Activated gamma-delta T cell treated with Interleukin-2 at 50 U/mL for 16 hours (primary cell): ENCODE measurements around the gene ICAM2.
A peak's percentile ranks its signal among the peaks of the same experiment; 100 is the strongest.
"Not testable (repeated sequence)": the region's sequence is repeated elsewhere in the genome, so short reads cannot be mapped to it uniquely, and the experiment has no call there.

Source experiments
- DNase-seq: peaks from one replicate; pipeline ENCODE4 v3.0.0-alpha.2; 2020

The ICAM2 gene

DNA sequence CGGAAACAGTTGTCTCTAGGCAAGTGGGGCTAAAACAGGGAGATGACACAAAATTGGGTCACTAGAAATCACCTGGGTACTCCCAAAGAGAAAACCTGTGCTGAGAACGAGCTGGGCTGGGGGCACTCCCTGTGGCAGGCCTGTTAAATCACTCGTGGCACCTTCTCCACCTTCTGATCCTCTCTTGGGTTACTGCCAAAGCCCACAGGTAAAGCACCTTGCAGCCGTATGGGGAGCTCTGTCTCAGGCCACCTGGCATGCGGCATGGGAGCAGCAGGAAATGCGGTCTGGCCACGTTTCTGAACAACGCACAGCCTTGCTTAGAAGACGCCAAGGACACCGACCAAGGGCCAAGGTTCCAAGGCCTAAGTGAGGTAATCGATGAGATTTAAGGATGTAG, 21.5 kb upstream of the ICAM2 start:
- no peak for DNase-seq

DNA sequence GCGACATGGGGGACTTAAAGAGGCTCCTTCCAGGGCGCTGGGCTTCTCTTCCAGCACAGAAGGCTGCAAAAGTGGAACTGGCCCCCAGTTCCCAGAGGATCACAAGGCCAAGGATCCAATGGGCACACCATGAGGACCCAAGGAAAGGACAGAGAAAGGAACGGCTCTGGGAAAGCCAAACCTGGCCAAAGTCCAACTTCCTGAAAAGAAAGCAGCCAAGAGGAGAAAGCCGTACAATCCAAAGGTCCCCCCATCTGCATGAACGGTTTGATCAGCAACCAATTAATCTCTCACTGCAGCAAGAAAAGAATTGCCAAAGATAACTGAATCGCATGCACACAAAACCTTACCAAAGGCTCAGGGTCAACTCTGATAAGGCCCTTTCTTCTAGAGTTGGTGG, 19.8 kb upstream of the ICAM2 start:
- no peak for DNase-seq

DNA sequence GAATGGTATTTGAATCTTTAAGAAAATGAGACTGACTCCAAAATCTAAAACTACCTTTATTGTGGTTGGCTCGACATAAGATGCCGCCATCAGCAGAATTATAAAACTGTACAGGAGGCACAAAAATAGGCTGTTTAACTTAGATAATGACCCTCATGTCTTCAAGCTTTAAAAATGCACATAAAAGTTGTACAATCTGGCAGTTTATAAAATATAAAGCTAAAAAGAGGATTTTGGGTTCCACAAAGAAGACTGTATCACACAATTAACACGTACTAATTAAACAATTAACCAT, 18.6 kb upstream of the ICAM2 start:
- no peak for DNase-seq

DNA sequence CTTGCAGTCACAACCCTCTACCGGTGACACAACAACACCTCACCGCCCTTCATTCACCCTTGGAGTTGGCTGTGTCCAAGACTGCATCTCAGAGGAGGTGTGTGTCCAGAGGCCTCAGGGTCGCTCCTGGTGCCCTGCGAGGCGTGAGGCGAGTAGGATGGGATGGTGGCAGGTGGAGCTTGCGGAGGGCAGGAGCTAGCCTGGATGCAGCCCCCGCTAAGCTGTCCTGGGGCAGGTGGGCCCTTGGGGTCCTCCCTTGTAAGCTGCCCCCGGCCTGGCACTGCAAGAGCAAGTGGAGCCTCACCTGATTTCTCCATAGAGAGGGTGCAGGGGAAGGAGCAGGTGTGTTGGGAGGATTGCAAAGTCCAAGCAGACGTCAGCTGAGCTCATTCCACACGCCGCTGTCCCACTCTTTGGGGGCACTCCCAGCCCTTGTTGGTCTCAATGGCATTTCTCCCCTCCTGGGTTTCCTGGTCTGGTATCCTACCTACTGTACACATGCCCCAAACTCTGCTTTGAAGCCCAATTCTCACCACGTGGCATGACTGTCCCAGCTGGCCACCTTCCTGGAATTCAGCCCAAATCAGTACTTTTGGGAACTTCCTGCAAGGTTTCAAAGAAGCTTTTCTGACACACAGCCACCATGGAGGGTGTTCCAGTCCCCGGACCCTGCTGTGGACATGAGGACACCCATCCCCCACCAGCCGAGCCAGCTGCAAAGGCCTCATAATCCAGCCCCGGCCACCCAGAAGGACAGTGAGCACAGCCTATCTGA, 18.1 kb upstream of the ICAM2 start:
- DNase-seq: no peak

DNA sequence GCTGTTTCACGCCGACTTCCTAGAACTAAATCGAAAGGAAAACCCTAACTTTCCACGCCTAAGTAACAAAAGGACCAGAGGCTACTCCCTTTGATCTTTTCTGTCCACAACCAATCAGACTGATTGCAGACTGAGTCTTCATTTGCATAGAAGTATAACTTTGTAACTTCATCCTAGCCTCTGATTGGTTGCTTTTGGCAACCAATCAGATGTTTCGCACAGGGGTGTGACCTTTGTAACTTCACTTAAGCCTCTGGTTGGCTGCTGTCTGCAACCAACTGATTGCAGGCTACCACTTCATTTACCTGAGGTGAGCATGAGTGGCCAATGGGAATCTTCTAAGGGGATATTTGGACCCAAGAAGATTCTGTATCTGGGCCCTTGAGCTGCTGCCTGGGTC, 17.4 kb upstream of the ICAM2 start:
- DNase-seq: no peak

DNA sequence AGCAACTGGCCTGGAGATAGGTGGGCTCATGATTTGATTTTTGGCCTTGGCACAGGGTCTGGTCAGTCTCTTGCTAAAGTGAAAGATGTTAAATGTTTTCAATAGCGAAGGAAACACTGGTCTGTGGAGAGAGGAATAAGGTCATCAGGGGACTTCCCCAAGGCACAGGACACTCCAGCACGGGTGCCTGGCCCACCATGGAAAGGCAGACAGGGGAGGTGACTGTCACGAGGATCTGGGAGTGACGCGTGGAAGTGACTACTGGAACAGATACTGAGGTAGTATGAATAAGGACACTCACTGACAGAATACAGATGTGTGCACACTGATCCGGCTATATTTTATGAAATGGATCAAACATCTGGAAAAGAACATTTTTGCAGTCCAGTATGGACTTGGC, 16.7 kb upstream of the ICAM2 start:
- DNase-seq: no peak

DNA sequence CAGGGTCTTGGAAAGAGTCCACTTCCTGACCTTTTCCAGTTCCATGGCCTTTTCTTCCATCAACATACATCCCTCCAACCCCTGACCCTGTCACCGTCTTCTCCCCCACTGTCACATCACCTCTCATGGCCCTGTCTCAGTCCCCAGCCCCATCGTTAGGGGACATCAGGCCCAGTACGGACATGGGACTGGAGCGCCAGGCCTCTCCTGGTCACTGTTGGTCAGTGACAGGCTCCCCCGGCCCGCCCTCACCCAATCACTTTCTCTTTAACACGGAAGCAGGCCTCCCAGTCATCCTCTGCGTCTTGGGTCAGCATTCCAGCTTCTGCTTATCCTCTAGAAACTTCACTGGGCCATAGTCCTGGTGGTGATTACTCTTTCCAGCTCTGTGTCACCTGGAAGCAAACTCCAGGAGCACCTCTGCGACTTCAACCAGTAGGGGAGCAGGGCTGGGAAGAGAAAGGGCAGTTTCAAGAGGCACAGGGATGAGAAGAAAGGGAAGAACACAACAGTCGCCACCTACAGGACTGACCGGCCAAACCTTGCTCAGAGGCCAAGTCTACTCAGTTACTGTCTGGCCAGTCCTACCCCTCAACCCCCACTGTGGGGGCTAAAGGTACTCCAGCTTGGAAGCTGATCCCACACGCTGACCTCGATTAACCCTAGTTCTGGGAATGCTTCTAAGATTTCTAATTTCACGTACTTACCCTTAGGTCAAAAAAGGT, 15.9 kb upstream of the ICAM2 start:
- no peak for DNase-seq

DNA sequence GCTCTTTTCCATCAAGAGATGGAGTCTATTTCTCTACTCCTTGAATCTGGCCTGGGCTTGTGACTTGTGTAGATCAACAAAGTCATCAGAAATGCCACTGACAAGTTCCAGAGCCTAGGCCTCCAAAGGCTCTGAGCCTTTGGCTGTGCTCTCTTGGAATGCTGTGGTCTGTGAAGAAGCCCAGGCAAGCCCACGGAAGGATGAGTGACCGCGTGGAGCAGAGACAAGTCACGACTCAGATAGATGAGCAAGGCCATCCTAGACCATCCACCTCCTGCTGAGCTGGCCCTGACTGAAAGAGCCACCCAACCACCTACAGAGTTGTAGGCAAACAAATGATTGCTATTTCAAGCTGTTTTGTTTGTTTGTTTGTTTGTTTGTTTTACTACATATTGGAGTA, 11.6 kb upstream of the ICAM2 start:
- DNase-seq: no peak

DNA sequence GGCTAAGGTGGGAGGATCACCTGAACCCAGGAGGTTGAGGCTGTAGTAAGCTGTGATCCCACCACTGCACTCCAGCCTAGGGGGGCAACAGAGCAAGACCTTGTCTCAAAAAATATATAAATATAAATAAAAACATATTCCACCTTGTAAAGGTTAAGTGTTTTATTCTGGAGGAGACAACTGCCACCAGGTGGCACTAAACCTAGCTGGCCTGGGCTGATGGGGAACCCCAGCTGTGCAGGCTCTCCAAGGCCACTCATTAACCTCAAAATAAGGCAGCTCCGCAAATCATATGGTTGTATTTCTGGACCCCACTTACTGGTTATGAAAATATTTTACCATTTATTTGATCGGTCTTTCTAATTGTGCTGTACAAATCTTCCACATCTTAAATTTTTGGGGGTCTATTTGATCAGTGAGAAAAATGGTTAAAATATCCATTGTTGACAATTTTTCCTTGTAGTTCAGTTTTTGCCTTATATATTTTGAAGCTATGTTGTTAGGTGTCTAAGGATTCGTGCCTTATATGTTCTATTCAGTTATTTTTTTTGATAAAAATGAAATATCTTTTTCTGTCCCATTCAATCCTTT, 8.5 kb upstream of the ICAM2 start:
- DNase-seq: peak; percentile 74

DNA sequence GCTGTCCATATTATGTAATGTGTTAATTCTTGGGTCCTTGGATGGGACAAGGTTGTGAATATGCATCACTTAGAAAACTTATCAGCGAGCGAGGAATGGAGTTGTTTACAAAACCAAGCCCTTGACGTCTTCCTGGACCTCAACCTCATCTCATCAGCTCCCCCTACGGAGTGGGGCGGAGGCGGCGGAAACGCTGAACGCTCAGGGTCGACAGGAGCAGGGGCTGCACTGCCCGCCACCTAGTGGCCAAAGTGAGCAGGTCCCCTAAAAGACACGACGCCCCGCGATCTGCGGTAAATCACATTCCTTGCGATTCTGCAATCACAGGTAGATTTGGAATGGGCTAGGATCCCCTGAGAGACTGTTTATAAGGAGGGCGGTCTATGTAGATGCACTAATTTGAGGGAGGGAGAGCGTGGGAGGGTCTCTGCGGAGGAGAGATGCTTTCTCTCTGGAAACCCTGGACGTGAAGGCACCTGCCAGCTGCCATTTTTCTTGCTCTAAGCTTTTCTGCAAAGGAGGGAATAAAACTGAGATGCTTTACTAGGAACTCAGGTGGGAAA, 5.4 kb upstream of the ICAM2 start:
- DNase-seq: peak; percentile 93

DNA sequence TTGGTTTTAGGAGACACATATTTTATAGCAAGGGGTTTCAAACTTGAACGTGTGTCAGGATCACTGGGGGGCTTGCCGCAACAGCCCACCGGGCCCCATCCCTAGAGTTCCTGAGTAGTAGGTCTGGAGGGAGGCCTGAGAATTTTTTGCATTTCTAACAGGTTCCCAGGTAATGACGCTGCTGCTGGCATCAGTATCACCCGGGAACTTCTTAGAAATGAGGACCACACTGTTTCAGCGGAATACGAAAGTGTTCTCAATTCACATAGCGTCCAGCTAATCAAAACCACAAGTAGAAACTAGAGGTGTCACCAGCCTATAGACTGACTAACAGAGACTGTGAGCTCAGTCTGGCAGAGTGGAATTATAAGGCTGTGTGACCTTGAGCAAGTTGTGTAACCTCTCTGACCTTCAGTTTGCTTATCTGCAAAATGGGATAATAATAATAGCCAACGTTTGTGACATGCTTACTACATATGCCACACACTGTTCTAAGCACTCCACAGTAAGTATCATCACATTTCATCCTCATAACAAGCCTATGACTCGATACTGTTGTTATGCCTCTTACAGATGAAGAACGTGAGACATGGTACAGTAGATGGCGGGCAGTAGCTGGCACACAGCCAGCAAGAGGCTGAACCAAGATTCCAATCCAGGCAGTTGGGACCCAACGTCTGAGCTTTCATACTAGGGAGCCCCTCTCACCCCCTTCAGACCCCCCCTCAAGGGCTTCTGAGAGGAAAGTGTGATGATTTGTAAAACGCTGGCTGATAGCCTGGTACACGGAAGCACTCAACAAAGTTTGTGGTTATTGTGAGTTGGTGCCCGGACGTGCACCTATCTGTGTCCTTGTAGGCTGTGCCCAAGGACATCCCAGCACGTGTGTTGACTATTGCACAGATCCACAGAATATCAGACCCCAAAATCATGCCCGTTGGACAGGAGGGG, 4.6 kb upstream of the ICAM2 start:
- DNase-seq: peak; percentile 48

DNA sequence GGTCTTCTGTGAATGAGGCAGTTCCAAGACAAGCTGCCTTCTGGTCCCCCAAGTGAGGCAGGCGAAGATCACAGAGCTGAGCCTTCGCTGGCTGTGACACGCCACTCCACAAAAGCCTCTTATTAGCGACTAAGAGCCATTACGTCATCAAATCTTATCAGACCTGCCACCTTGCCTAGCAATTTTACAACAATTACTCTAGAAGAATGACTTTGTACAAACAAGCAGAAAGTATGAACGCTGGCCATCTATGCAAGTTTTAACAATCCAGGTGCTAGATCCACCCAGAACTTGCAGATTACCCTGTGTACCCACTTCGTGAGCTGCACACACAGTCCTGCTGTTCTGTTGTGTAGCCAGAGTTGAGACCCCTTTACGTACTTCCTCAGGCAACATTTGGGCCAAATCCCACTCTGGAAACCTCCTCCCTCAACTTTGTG, 3.8 kb upstream of the ICAM2 start:
- DNase-seq: no peak

DNA sequence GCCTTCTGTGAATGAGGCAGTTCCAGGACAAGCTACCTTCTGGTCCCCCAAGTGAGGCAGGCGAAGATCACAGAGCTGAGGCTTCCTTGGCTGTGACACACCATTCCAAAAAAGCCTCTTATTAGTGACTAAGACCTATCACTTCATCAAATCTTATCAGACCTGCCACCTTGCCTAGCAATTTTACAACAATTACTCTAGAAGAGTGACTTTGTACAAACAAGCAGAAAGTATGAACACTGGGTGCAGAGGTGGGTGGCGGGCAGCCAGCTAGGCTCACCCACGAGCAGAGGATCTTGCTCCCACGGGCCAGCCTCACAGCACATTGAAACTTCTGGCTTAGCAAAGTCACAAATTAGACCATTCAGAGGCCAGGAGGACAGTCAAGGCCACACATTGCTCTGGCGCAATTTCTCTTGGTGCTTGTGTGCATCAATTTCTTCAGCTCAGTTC, 2.2 kb upstream of the ICAM2 start:
- no peak for DNase-seq

DNA sequence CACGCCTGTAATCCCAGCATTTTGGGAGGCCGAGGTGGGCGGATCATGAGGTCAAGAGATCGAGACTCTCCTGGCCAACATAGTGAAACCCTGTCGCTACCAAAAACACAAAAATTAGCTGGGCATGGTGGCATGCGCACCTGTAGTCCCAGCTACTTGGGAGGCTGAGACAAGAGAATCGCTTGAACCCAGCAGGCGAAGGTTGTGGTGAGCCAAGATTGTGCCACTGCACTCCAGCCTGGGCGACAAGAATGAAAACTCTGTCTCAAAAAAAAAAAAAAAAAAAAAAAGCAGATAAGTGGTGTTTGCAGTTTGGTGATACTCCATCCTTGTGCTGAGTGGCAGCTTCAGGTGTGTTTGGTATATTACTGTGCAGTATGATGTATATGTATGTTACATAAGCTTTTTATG, 877 bp downstream of the ICAM2 start:
- DNase-seq: not testable (repeated sequence)

DNA sequence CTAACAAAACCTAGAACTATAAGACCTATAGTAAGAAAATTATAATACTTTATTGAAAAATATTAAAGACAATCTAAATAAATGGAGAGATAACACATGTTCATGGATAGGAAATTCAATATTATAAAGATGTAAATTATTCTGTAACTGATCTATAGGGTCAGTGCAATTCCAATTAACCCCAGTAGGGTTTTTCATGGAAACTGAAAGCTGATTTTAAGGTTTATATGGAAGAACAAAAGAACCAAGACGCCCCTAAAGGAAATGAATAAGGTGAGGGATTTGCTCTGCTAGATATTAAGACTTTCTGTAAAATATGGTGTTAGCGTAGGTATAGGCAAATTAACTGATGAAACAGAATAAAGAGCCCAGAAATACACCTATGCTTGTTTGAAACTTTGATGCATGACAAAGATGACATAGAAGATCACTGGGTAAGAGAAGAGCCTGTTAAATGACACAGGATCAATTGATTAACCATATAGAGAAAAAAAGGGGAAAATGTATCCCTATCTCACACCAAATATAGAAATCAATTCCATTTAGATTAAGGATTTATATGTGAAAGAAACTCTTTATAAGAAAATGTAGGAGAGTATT, 3.0 kb downstream of the ICAM2 start:
- DNase-seq: no peak

DNA sequence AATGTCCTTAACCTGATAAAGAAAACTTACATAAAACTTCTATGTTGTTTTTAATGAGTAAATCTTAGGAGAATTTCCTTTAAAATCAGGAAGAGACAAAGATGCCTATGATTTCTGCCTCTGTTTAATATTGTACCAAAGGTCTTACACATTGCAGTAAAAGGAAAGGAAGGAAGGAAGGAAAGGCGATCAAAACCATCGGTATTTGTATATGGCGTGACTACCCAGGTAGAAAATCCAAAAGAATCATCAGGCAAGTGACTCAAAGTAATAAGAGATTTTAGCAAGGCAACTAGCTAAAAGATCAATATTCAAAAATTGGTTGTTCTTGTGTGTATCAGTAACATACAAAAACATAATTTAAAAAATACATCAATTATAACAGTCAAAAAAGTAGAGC, 3.5 kb downstream of the ICAM2 start:
- DNase-seq: no peak

DNA sequence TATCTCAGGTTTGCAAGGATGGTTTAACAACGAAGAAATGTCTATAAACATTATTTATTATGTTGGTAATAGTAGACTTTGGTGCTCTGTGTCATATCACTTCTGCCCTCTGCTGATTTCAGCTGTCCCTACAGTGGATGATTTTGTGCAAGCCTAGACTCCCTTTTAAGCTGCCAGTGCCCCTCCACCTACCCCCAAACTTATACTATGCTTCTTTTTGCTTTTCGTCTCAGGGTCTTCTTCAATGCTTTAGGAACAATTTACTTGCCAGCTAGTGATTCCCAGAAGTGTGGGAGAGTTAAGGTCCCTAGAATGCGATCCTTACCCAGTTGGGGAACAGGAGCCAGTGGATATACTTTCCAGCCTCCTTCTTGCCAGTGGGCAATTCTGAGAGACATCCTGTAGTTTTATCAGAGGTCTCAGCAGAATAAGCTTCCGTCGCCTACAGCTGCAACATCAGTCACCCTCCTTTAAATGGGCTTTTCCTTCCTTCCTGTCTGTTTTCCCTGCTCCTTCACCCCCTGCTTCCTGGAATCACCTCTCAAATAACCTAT, 4.1 kb downstream of the ICAM2 start:
- no peak for DNase-seq

DNA sequence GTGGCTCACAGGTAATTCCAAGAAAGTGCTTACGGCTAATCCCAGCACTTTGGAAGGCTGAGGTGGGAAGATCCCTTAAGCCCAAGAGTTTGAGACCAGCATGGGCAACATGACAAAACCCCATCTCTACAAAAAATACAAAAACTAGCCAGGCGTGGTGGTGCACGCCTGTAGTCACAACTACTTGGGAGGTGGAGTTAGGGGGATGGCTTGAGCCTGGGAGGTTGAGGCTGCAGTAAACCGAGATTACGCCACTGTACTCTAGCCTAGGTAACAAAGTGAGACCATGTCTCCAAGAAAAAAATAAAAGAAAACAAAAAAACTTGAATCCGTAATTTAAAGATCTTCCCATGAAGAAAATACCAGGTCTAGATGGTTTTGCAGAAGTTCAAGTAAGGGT, 5.0 kb downstream of the ICAM2 start:
- DNase-seq: no peak

DNA sequence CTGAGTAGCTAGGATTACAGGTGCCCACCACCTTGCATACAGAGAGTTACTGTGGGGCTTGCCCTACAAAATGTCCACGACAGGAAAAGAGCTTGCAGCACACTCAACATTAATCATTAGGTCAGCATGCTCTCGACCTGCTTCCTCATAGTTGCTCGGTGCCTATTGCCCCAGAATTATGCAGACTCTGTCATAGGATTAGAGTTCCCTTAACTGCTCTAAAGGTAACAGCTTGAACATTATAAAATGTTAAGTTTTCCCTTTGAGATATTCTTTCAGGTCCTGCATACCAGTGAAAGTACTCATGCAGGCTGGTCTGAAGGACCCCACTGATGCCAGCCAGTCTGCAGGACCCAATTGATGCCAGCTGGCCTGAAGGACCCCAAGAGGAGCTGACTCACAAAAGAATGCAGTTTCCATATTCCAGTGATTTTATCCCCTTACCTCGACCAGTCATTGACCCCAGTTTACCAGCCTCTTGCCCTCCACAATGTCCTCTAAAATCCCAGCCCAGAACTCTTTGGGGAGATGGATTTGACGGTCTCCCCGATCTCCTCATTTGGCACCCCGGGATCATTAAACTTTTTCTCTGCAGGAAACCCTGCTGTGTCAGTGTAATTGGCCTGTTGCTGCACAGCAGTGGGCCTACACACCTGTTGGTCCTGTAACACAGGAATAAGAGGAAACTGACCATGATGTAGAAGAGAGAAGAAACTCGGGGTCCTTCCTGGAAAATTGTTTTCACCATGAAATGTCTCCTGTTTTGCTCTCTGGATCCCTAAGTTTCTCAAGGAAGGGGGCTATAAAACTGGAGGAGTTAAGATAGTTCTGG, 10.6 kb downstream of the ICAM2 start:
- DNase-seq: no peak

DNA sequence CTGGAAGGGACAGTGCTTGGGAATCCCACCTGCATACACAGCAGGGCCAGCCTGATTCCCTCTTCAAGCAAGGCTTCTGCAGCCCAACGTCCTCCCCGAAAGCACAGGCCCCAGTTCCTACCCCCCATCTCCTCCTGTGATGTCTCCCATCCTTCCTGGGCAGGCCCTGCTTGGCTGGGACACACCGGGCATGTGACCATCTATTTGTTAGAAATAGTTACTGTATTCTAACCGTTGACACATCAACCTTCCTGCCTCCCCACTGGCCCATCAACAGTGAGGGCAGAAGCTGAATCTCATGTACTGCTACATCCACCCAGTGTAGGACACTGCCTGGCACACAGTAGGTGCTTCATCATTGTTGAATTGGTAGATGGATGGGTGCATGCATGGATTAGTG, 11.6 kb downstream of the ICAM2 start:
- DNase-seq: no peak

DNA sequence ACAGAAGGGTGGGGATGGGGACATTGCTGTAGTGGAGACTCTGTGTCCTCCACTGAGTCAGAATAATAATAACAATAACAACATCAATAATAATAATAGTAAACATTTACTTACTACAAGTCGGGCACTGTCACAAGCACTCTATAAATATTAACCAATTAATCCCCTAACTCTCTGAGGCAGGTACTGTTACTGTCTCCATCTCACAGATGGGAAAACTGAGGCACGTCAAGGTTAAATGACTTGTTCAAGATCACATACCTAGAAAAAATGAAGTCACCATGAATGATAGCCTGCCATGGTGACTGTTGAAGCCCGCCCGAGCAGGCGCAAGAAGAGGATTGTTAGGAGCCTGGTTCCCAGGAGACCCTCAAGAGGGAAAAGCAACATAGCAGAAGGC, 12.1 kb downstream of the ICAM2 start:
- DNase-seq: no peak
